ENCODE measurements around the gene TNFAIP3. TPM values are rescaled to one million over a fixed set of nuclear protein-coding genes. Genes with fewer than 3 reads are reported as not detected.

Gene TNFAIP3
- total RNA-seq, 1 donor from 2014 or later = 68.9 TPM

- Mint-ChIP-seq H3K9me3 (no peaks in the 10 kb centered on the region), H3K27ac (no peak overlapping the region), H3K4me3 (no peak overlapping the region), H3K27me3 (ENCODE audit: low read depth) (no peaks in the 10 kb centered on the region), H3K36me3 (peaks cover 44% of the 10 kb centered on the region), H3K4me1 (peaks cover 6% of the 10 kb centered on the region)
- no peak for DNase-seq (ENCODE audit: low spot score in 2 of 2, unreplicated experiment in 2 of 2)
- no peak for TF ChIP-seq CTCF (IDR thresholded peaks at IDR 0.05; ENCODE audit: unreplicated experiment)
Measured at GRCh38 chr6:137878486-137879285, 11.6 kb downstream of the TNFAIP3 start.

- TF ChIP-seq CTCF (IDR thresholded peaks at IDR 0.05; ENCODE audit: unreplicated experiment) = no peak
- no peak overlapping the region for H3K27ac Mint-ChIP-seq
- no peak for DNase-seq (ENCODE audit: low spot score in 2 of 2, unreplicated experiment in 2 of 2)
- H3K27me3 Mint-ChIP-seq (ENCODE audit: low read depth) = no peaks in the 10 kb centered on the region
- H3K4me3 Mint-ChIP-seq = no peak overlapping the region
- H3K9me3 Mint-ChIP-seq = no peaks in the 10 kb centered on the region
- peaks cover 6% of the 10 kb centered on the region for H3K4me1 Mint-ChIP-seq
- peaks cover 43% of the 10 kb centered on the region for H3K36me3 Mint-ChIP-seq
Measured at GRCh38 chr6:137879299-137879698, 12.2 kb downstream of the TNFAIP3 start.

- H3K27ac Mint-ChIP-seq = no peak overlapping the region
- peaks cover 6% of the 10 kb centered on the region for H3K4me1 Mint-ChIP-seq
- no peak for TF ChIP-seq CTCF (IDR thresholded peaks at IDR 0.05; ENCODE audit: unreplicated experiment)
- peaks cover 38% of the 10 kb centered on the region for H3K36me3 Mint-ChIP-seq
- no peak overlapping the region for H3K4me3 Mint-ChIP-seq
- no peaks in the 10 kb centered on the region for H3K27me3 Mint-ChIP-seq (ENCODE audit: low read depth)
- H3K9me3 Mint-ChIP-seq = no peaks in the 10 kb centered on the region
- DNase-seq (ENCODE audit: low spot score in 2 of 2, unreplicated experiment in 2 of 2) = no peak
Measured at GRCh38 chr6:137879885-137880745, 13.1 kb downstream of the TNFAIP3 start.

GRCh38 chr6:137880746-137881521 lies 13.9 kb downstream of the TNFAIP3 start:
- Mint-ChIP-seq H3K27me3 (ENCODE audit: low read depth) (no peaks in the 10 kb centered on the region), H3K27ac (no peak overlapping the region), H3K4me1 (peaks cover 5% of the 10 kb centered on the region), H3K9me3 (no peaks in the 10 kb centered on the region), H3K36me3 (peaks cover 32% of the 10 kb centered on the region), H3K4me3 (no peak overlapping the region)
- no peak for TF ChIP-seq CTCF (IDR thresholded peaks at IDR 0.05; ENCODE audit: unreplicated experiment)
- DNase-seq (ENCODE audit: low spot score in 2 of 2, unreplicated experiment in 2 of 2) = no peak

- Mint-ChIP-seq H3K9me3 (no peaks in the 10 kb centered on the region), H3K27me3 (ENCODE audit: low read depth) (no peaks in the 10 kb centered on the region), H3K4me1 (peaks cover 4% of the 10 kb centered on the region), H3K36me3 (peaks cover 30% of the 10 kb centered on the region), H3K27ac (no peak overlapping the region), H3K4me3 (no peak overlapping the region)
- DNase-seq (ENCODE audit: low spot score in 2 of 2, unreplicated experiment in 2 of 2) = no peak
- no peak for TF ChIP-seq CTCF (IDR thresholded peaks at IDR 0.05; ENCODE audit: unreplicated experiment)
Measured at GRCh38 chr6:137881522-137881886, 14.4 kb downstream of the TNFAIP3 start.

All from mesothelial cell of epicardium (in vitro differentiated cells).